H1 (cell line): Measurements from ENCODE around the gene ZMIZ1. TPM values are rescaled to one million over a fixed set of nuclear protein-coding genes. Genes with fewer than 3 reads are reported as not detected.

Source experiments
- CTCF ChIA-PET: fragments of 300-600 bp; sonication (Branson Sonifier 250); formaldehyde crosslinking; loops from one replicate; lab custom pipeline; 2021; ENCODE audit not compliant: partially characterized antibody; lab: Charles Lee
- POLR2A ChIA-PET: fragments of 300-600 bp; sonication (Branson Sonifier 250); formaldehyde crosslinking; loops from one replicate; lab custom pipeline; 2021; ENCODE audit warnings: inconsistent platforms; ENCODE audit not compliant: partially characterized antibody; lab: Charles Lee
- DNase-seq, 2 experiments: peaks; one replicate each; pipeline versions ENCODE4 v3.0.0 to v3.0.0-alpha.2; 2010 to 2022; ENCODE audit warnings: low spot score in 2 of 2, low read depth in 1 of 2, mixed read lengths in 1 of 2
- FAIRE-seq: peaks from 2 replicates; lab custom pipeline; 2011; peaks lifted over from hg19 to GRCh38; lab: Jason Lieb, UNC
- H2AFZ ChIP-seq: 2 replicates; pipeline ENCODE4 v1.8.1; 2012; ENCODE audit warnings: low read length, inconsistent platforms
- H2AK5ac ChIP-seq: 2 replicates; pipeline ENCODE4 v1.6.1; 2013; ENCODE audit warnings: low read depth, low read length
- H2BK120ac ChIP-seq: replicated peaks from 2 replicates; pipeline ENCODE3; 2013; ENCODE audit warnings: low read depth, low read length, inconsistent platforms
- H2BK12ac ChIP-seq: 2 replicates; pipeline ENCODE4 v1.6.1; 2013; ENCODE audit warnings: low read depth, low read length
- H2BK15ac ChIP-seq: 2 replicates; pipeline ENCODE4 v1.6.1; 2013; ENCODE audit warnings: low read length
- H2BK20ac ChIP-seq: 2 replicates; pipeline ENCODE4 v1.6.1; 2013; ENCODE audit warnings: low read length
- H2BK5ac ChIP-seq: 2 replicates; pipeline ENCODE4 v1.6.1; 2013; ENCODE audit warnings: low read depth, low read length
- H3K14ac ChIP-seq: 2 replicates; pipeline ENCODE4 v1.6.1; 2013; ENCODE audit warnings: inconsistent platforms; ENCODE audit not compliant: insufficient read length
- H3K18ac ChIP-seq: 2 replicates; pipeline ENCODE4 v1.6.1; 2013; ENCODE audit warnings: low read length; ENCODE audit errors: extremely low read depth
- H3K23ac ChIP-seq: 2 replicates; pipeline ENCODE4 v1.6.1; 2013; ENCODE audit warnings: inconsistent platforms; ENCODE audit not compliant: insufficient read length
- H3K23me2 ChIP-seq: 2 replicates; pipeline ENCODE4 v1.6.1; 2013; ENCODE audit warnings: low read depth, low read length
- H3K27ac ChIP-seq: 2 replicates; pipeline ENCODE4 v1.6.1; 2011; ENCODE audit warnings: low read depth, low read length, inconsistent platforms
- H3K27me3 ChIP-seq, 4 experiments: replicated peaks in 1 of 4; 1 replicate in 1 of 4; 2 replicates in 3 of 4; pipeline versions ENCODE4 v1.6.1 to v1.8.1; 2011 to 2013; ENCODE audit warnings: low read length in 3 of 4, mild to moderate bottlenecking in 3 of 4, inconsistent platforms in 2 of 4, mixed read lengths in 2 of 4, moderate library complexity in 1 of 4; ENCODE audit not compliant: control insufficient read depth in 3 of 4, insufficient read depth in 3 of 4; ENCODE audit errors: extremely low read depth in 1 of 4
- H3K36me3 ChIP-seq, 4 experiments: 2 replicates each; pipeline versions ENCODE4 v1.6.1 to v1.8.1; 2011 to 2013; ENCODE audit warnings: mild to moderate bottlenecking in 4 of 4, low read length in 3 of 4, moderate library complexity in 2 of 4, control low read depth in 1 of 4, inconsistent platforms in 1 of 4; ENCODE audit not compliant: insufficient read depth in 4 of 4, control insufficient read depth in 2 of 4
- H3K4ac ChIP-seq: replicated peaks from 2 replicates; pipeline ENCODE3; 2013; ENCODE audit warnings: low read length, low read depth, mixed read lengths, inconsistent platforms; ENCODE audit not compliant: insufficient read length
- H3K4me1 ChIP-seq, 4 experiments: replicated peaks in 1 of 4; 1 replicate in 1 of 4; 2 replicates in 3 of 4; pipeline versions ENCODE4 v1.6.1 to v1.8.1; 2011 to 2013; ENCODE audit warnings: low read length in 3 of 4, inconsistent platforms in 2 of 4, mixed read lengths in 1 of 4; ENCODE audit not compliant: insufficient read depth in 4 of 4, control insufficient read depth in 3 of 4
- H3K4me2 ChIP-seq, 2 experiments: 2 replicates each; pipeline versions ENCODE4 v1.6.1 to v1.8.1; 2011 to 2013; ENCODE audit warnings: low read depth in 2 of 2, low read length in 2 of 2, control low read depth in 1 of 2, inconsistent platforms in 1 of 2, mild to moderate bottlenecking in 1 of 2; ENCODE audit not compliant: insufficient read depth in 1 of 2
- H3K4me3 ChIP-seq, 4 experiments: fragments of 200-600, 300-600 bp in 1 of 4; sonication (generic), shearing (Covaris generic), sonication (Bioruptor Twin) in 1 of 4; 2 replicates each; pipeline versions ENCODE4 v1.5.1 to v1.8.1; 2011 to 2016; ENCODE audit warnings: low read length in 4 of 4, low read depth in 3 of 4, control low read depth in 2 of 4, inconsistent platforms in 2 of 4, mild to moderate bottlenecking in 2 of 4, mixed read lengths in 1 of 4, moderate library complexity in 1 of 4; ENCODE audit not compliant: insufficient read depth in 2 of 4; ENCODE audit errors: extremely low read depth in 1 of 4
- H3K56ac ChIP-seq: replicated peaks from 2 replicates; pipeline ENCODE3; 2013; ENCODE audit warnings: low read depth, mild to moderate bottlenecking, mixed read lengths, low read length, inconsistent platforms; ENCODE audit not compliant: insufficient read length
- H3K79me1 ChIP-seq: 2 replicates; pipeline ENCODE4 v1.6.1; 2013; ENCODE audit warnings: low read depth, low read length, control low read depth
- H3K79me2 ChIP-seq, 2 experiments: 2 replicates each; pipeline versions ENCODE4 v1.6.1 to v1.8.1; 2012 to 2013; ENCODE audit warnings: low read length in 2 of 2, mild to moderate bottlenecking in 2 of 2, inconsistent platforms in 1 of 2; ENCODE audit not compliant: insufficient read depth in 2 of 2, control insufficient read depth in 1 of 2
- H3K9ac ChIP-seq, 4 experiments: replicated peaks in 1 of 4; 1 replicate in 1 of 4; 2 replicates in 3 of 4; pipeline versions ENCODE4 v1.6.1 to v1.8.1; 2011 to 2013; ENCODE audit warnings: low read depth in 3 of 4, low read length in 3 of 4, control low read depth in 2 of 4, mild to moderate bottlenecking in 2 of 4, moderate library complexity in 2 of 4, inconsistent platforms in 1 of 4; ENCODE audit errors: extremely low read depth in 1 of 4
- H3K9me3 ChIP-seq, 2 experiments: 2 replicates each; pipeline versions ENCODE4 v1.6.1 to v1.8.1; 2012 to 2013; ENCODE audit warnings: mild to moderate bottlenecking in 2 of 2, moderate library complexity in 2 of 2, control low read depth in 1 of 2, inconsistent platforms in 1 of 2, low read depth in 1 of 2, low read length in 1 of 2, mixed read lengths in 1 of 2; ENCODE audit not compliant: insufficient read depth in 2 of 2
- H4K20me1 ChIP-seq, 2 experiments: replicated peaks in 1 of 2; 2 replicates each; pipeline versions ENCODE3 to v1.8.1; 2011 to 2013; ENCODE audit warnings: inconsistent platforms in 2 of 2, low read length in 2 of 2, mild to moderate bottlenecking in 1 of 2; ENCODE audit not compliant: insufficient read depth in 2 of 2, control insufficient read depth in 1 of 2
- H4K5ac ChIP-seq: 2 replicates; pipeline ENCODE4 v1.6.1; 2013; ENCODE audit warnings: low read length, low read depth, mixed read lengths, inconsistent platforms; ENCODE audit not compliant: insufficient read length
- H4K8ac ChIP-seq: 2 replicates; pipeline ENCODE4 v1.8.0; 2013; ENCODE audit warnings: mild to moderate bottlenecking, moderate library complexity, low read length, inconsistent platforms; ENCODE audit not compliant: insufficient read depth; ENCODE audit errors: extremely low read depth
- H4K91ac ChIP-seq: replicated peaks from 2 replicates; pipeline ENCODE3; 2013; ENCODE audit warnings: low read length, mixed read lengths, inconsistent platforms; ENCODE audit not compliant: insufficient read length
- WGBS, 2 experiments: shearing (Covaris generic) in 1 of 2; methylation state at CpG; one replicate each; pipeline versions ENCODE4 v1.1.6 to v1.1.7; 2013 to 2015; ENCODE audit warnings: low lambda C conversion rate in 2 of 2, mixed read lengths in 2 of 2, inconsistent platforms in 1 of 2, low coverage in 1 of 2, missing lambda C conversion rate in 1 of 2; ENCODE audit not compliant: insufficient replicate concordance in 2 of 2, insufficient coverage in 1 of 2, insufficient read length in 1 of 2; ENCODE audit errors: extremely low coverage in 1 of 2, missing lambda C conversion rate in 1 of 2; 5-methylcytosine and 5-hydroxymethylcytosine counted together
- polyA plus RNA-seq, 7 experiments: library from polyadenylated mRNA; depleted of rRNA in 3 of 7; stranded (reverse) in 5 of 7; unstranded in 2 of 7; fragments of >200 nt in 5 of 7; fragments of 200-250 nt in 2 of 7; gene quantifications; 1 replicate in 5 of 7; 2 replicates in 1 of 7; 4 replicates in 1 of 7; pipeline versions ENCODE4 v1.2.1 to v1.2.3, GENCODE V29; 2011 to 2013; ENCODE audit warnings: missing spikeins in 2 of 7, mixed read lengths in 2 of 7
- total RNA-seq: library from RNA; stranded (reverse); fragmentation: NEBNext Ultra II Directional; extraction: Animal tissue kit (Norgen Biotek cat#: 25700); gene quantifications from 2 replicates; pipeline ENCODE4 v1.2.1, GENCODE V29; 2021

The ZMIZ1 gene
- total and polyA plus RNA-seq, 2 of the 8 experiments (the other 6 are each of a cell fraction or from before 2014, with no cell fraction given), result 8.1 to 28.0 TPM

DNA sequence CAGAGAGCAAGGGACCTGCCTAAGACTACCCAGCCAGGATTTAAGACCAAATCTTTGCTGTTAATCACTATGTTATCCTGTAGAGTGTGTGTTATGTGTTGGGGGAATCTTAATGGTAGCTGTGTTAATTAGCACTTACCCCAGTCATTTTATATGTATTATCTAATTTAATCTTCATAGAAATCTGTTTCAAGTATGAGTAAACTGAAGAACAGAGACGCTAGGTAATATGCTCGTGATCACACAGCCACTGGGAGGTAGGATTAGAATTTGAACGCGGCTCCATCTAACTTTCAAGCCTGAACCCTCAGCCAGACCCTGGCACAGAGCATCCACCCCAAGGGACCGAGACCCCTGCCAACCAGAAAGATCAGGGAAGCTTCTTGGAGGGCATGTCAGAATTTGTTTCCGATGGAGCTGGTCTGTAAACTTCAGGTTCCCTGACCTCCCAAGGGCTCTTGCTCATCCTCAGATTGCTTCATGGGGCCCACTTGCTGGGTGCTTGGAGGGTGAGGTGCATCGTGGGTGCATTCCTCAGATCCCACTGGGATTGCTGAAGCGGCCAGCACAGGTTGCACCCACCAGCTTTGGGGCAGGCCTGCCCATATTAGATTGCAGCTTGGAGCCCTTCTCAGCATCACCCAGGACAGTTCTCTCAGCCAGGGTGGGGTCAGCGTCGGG, 105.0 kb downstream of the ZMIZ1 start:
- no peak overlapping the region for H2BK12ac ChIP-seq
- POLR2A ChIA-PET, result interaction anchor here (1.1 to 1.2 kb wide), 2 partner anchors 8 to 17 kb away, joined by 3 read pairs; no protein-coding TSS in a partner anchor
- no peak overlapping the region for H2BK20ac ChIP-seq
- H3K4me1 ChIP-seq, result peaks cover 6 to 13% (median 9%) of the 10 kb centered on the region in 4 experiments; a peak in 6 of 7 replicates
- H2AK5ac ChIP-seq, result no peak overlapping the region
- CTCF ChIA-PET, result interaction anchor here (1.0 to 32.0 kb wide), 8 partner anchors 9 to 909 kb away, joined by 3 to 396 read pairs (median 5); no protein-coding TSS in a partner anchor
- FAIRE-seq (no peak), DNase-seq (no peak)
- H3K56ac ChIP-seq, result no peak overlapping the region
- H3K9me3 ChIP-seq, result no peaks in the 10 kb centered on the region
- no peak overlapping the region for H4K91ac ChIP-seq
- H3K4ac ChIP-seq, result no peak overlapping the region
- H4K5ac ChIP-seq, result no peak overlapping the region
- no peak overlapping the region for H3K4me3 ChIP-seq
- no peaks in the 10 kb centered on the region; a peak in 1 of 8 replicates for H3K36me3 ChIP-seq
- no peak overlapping the region for H3K4me2 ChIP-seq
- no peak overlapping the region for H2AFZ ChIP-seq
- 86% methylated on average over 10 of the region's 10 CpGs; no CpG with 5 or more reads in 1 of the 2 experiments for WGBS, 2 experiments
- no peak overlapping the region; the same call in 1 of the 2 replicates for H2BK5ac ChIP-seq
- H2BK15ac ChIP-seq, result no peak overlapping the region
- no peak overlapping the region for H3K18ac ChIP-seq
- no peak overlapping the region for H3K23ac ChIP-seq
- H3K79me1 ChIP-seq, result peaks cover 2% of the 10 kb centered on the region
- H4K20me1 ChIP-seq, result peaks cover 8 to 10% of the 10 kb centered on the region in 2 experiments
- no peaks in the 10 kb centered on the region; a peak in 1 of 4 replicates for H3K79me2 ChIP-seq
- no peaks in the 10 kb centered on the region; a peak in 1 of 7 replicates for H3K27me3 ChIP-seq
- H3K14ac ChIP-seq, result no peak overlapping the region
- H3K27ac ChIP-seq, result no peak overlapping the region
- no peak overlapping the region for H3K9ac ChIP-seq
- no peak overlapping the region for H2BK120ac ChIP-seq
- peak overlapping the region; percentile 6; the same call in 1 of the 2 replicates for H4K8ac ChIP-seq
- no peaks in the 10 kb centered on the region for H3K23me2 ChIP-seq
